H9 (cell line): ENCODE results near the gene MYOD1. TPM values are rescaled to one million over a fixed set of nuclear protein-coding genes. Genes with fewer than 3 reads are reported as not detected.

Experiments
- DNase-seq: peaks from one replicate; pipeline ENCODE4 v3.0.0-alpha.2; 2017
- H2AFZ ChIP-seq: one replicate; pipeline ENCODE4 v1.6.1; 2013; ENCODE audit warnings: mild to moderate bottlenecking, low read length, control low read depth, moderate library complexity
- H2AK5ac ChIP-seq: 2 replicates; pipeline ENCODE4 v1.6.1; 2013; ENCODE audit warnings: low read length, control low read depth, mixed read lengths; ENCODE audit not compliant: insufficient read length
- H2BK120ac ChIP-seq: one replicate; pipeline ENCODE4 v1.6.1; 2013; ENCODE audit warnings: low read depth, mild to moderate bottlenecking, low read length, control low read depth, inconsistent platforms; ENCODE audit not compliant: poor library complexity, severe bottlenecking
- H2BK12ac ChIP-seq: 2 replicates; pipeline ENCODE4 v1.6.1; 2013; ENCODE audit warnings: low read length, control low read depth, mixed read lengths, low read depth; ENCODE audit not compliant: insufficient read length
- H2BK15ac ChIP-seq: 2 replicates; pipeline ENCODE4 v1.6.1; 2013; ENCODE audit warnings: low read depth, low read length, control low read depth
- H2BK20ac ChIP-seq: one replicate; pipeline ENCODE4 v1.6.1; 2013; ENCODE audit warnings: low read depth, mild to moderate bottlenecking, low read length, control low read depth, inconsistent platforms; ENCODE audit not compliant: poor library complexity, severe bottlenecking
- H2BK5ac ChIP-seq: 2 replicates; pipeline ENCODE4 v1.6.1; 2013; ENCODE audit warnings: low read length, control low read depth, mixed read lengths; ENCODE audit not compliant: insufficient read length
- H3K14ac ChIP-seq: 2 replicates; pipeline ENCODE4 v1.6.1; 2013; ENCODE audit warnings: low read length, control low read depth; ENCODE audit not compliant: insufficient read depth
- H3K18ac ChIP-seq: 2 replicates; pipeline ENCODE4 v1.6.1; 2013; ENCODE audit warnings: low read depth, mild to moderate bottlenecking, mixed read lengths, low read length, control low read depth; ENCODE audit not compliant: insufficient read length
- H3K23ac ChIP-seq: 2 replicates; pipeline ENCODE4 v1.6.1; 2013; ENCODE audit warnings: low read length, control low read depth, mixed read lengths, low read depth; ENCODE audit not compliant: insufficient read length
- H3K23me2 ChIP-seq: 2 replicates; pipeline ENCODE4 v1.6.1; 2013; ENCODE audit warnings: low read depth, mild to moderate bottlenecking, mixed read lengths, low read length, control low read depth; ENCODE audit not compliant: insufficient read length, poor library complexity, severe bottlenecking
- H3K27ac ChIP-seq: 2 replicates; pipeline ENCODE4 v1.5.1; 2013; ENCODE audit warnings: low read length, control low read depth, mixed read lengths, low read depth; ENCODE audit not compliant: insufficient read length
- H3K27me3 ChIP-seq: 2 replicates; pipeline ENCODE4 v1.6.1; 2013; ENCODE audit warnings: low read length, control low read depth, inconsistent platforms; ENCODE audit not compliant: insufficient read depth
- H3K4ac ChIP-seq: 2 replicates; pipeline ENCODE4 v1.6.1; 2013; ENCODE audit warnings: low read depth, mild to moderate bottlenecking, control low read depth, inconsistent platforms, low read length, moderate library complexity
- H3K4me1 ChIP-seq: 2 replicates; pipeline ENCODE4 v1.6.1; 2013; ENCODE audit warnings: low read length, control low read depth, inconsistent platforms; ENCODE audit not compliant: insufficient read depth
- H3K4me2 ChIP-seq: 2 replicates; pipeline ENCODE4 v1.6.1; 2013; ENCODE audit warnings: low read length, control low read depth, mixed read lengths; ENCODE audit not compliant: insufficient read length, insufficient read depth
- H3K56ac ChIP-seq: 2 replicates; pipeline ENCODE4 v1.6.1; 2013; ENCODE audit warnings: low read depth, mild to moderate bottlenecking, mixed read lengths, low read length, control low read depth; ENCODE audit not compliant: insufficient read length
- H3K79me1 ChIP-seq: 2 replicates; pipeline ENCODE4 v1.6.1; 2013; ENCODE audit warnings: low read depth, mild to moderate bottlenecking, moderate library complexity, low read length, control low read depth, inconsistent platforms; ENCODE audit not compliant: insufficient read depth, poor library complexity, severe bottlenecking
- H3K79me2 ChIP-seq: 2 replicates; pipeline ENCODE4 v1.6.1; 2013; ENCODE audit warnings: low read length, control low read depth, inconsistent platforms; ENCODE audit not compliant: insufficient read depth
- H3K9ac ChIP-seq: 2 replicates; pipeline ENCODE4 v1.6.1; 2013; ENCODE audit warnings: low read length, control low read depth, mixed read lengths; ENCODE audit not compliant: insufficient read length; ENCODE audit errors: extremely low read depth
- H3K9me3 ChIP-seq: one replicate; pipeline ENCODE4 v1.6.1; 2013; ENCODE audit warnings: low read depth, low read length, inconsistent platforms; ENCODE audit not compliant: control insufficient read depth
- H3T11ph ChIP-seq: one replicate; pipeline ENCODE4 v1.6.1; 2013; ENCODE audit warnings: mild to moderate bottlenecking, low read length, control low read depth, inconsistent platforms
- H4K20me1 ChIP-seq: one replicate; pipeline ENCODE4 v1.6.1; 2013; ENCODE audit not compliant: control insufficient read depth, insufficient read length, insufficient read depth
- H4K5ac ChIP-seq: 2 replicates; pipeline ENCODE4 v1.6.1; 2013; ENCODE audit warnings: low read depth, mild to moderate bottlenecking, mixed read lengths, low read length, control low read depth; ENCODE audit not compliant: insufficient read length
- H4K8ac ChIP-seq: replicated peaks from 2 replicates; pipeline ENCODE4 v1.6.1; 2013; ENCODE audit warnings: low read length, control low read depth, mixed read lengths, low read depth; ENCODE audit not compliant: insufficient read length
- H4K91ac ChIP-seq: 2 replicates; pipeline ENCODE4 v1.6.1; 2013; ENCODE audit warnings: low read depth, mild to moderate bottlenecking, moderate library complexity, mixed read lengths, low read length, control low read depth; ENCODE audit not compliant: insufficient read length
- H3K27ac Mint-ChIP-seq, 3 experiments: 2 replicates in 2 of 3; 3 replicates in 1 of 3; pipeline ENCODE4 v1.8.0; 2020 to 2021; ENCODE audit warnings: mixed read lengths in 3 of 3, mild to moderate bottlenecking in 1 of 3, moderate library complexity in 1 of 3
- H3K27me3 Mint-ChIP-seq: 2 replicates; pipeline ENCODE4 v1.8.0; 2021; ENCODE audit warnings: low read depth, mild to moderate bottlenecking, moderate library complexity, mixed read lengths
- H3K36me3 Mint-ChIP-seq, 3 experiments: 2 replicates in 2 of 3; 3 replicates in 1 of 3; pipeline ENCODE4 v1.8.0; 2020 to 2021; ENCODE audit warnings: low read depth in 3 of 3, mixed read lengths in 3 of 3; ENCODE audit not compliant: insufficient read depth in 1 of 3
- H3K4me1 Mint-ChIP-seq, 2 experiments: 2 replicates each; pipeline ENCODE4 v1.8.0; 2020; ENCODE audit warnings: mixed read lengths in 2 of 2
- H3K4me3 Mint-ChIP-seq, 2 experiments: 2 replicates in 1 of 2; 3 replicates in 1 of 2; pipeline ENCODE4 v1.8.0; 2020 to 2021; ENCODE audit warnings: mild to moderate bottlenecking in 2 of 2, mixed read lengths in 2 of 2, moderate library complexity in 1 of 2
- H3K9me3 Mint-ChIP-seq, 2 experiments: 2 replicates in 1 of 2; 3 replicates in 1 of 2; pipeline ENCODE4 v1.8.0; 2020; ENCODE audit warnings: mild to moderate bottlenecking in 2 of 2, mixed read lengths in 2 of 2, moderate library complexity in 1 of 2
- CTCF ChIP-seq: fragments of 200-600 bp; sonication (generic); conservative IDR thresholded peaks from 3 replicates; pipeline ENCODE4 v1.8.0; 2021; ENCODE audit warnings: antibody characterized with exemption, mild to moderate bottlenecking
- WGBS: extraction: QIAGEN DNeasy Blood & Tissue Kit; methylation state at CpG from one replicate; pipeline ENCODE4 v1.1.7; 2013; ENCODE audit warnings: missing lambda C conversion rate, low lambda C conversion rate, mixed read lengths; ENCODE audit not compliant: insufficient read length; ENCODE audit errors: extremely low coverage; 5-methylcytosine and 5-hydroxymethylcytosine counted together
- total RNA-seq: library from RNA; stranded (reverse); gene quantifications from 2 replicates; pipeline ENCODE4 v1.2.1, GENCODE V29; 2021

The MYOD1 gene
- total RNA-seq, 1 experiment from 2014 or later: not detected

DNA sequence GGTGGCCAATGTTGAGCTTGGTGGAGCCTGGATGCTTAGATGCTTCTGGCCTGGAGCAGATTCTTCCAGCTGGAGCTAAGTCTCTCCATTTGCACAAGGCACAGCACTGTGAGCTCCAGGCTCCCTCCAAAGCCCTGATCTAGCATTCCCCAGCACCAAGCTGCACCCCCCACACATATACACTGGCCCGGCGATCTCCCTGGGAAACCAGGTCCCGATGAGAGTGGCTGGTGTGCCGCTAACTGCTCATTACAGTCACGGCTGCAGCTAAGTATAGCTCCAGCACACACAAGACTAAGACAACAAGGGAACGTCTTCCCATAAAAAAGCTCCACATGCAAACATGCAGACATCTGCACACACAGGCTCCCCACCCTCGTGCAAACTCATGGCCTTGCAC is 32.8 kb downstream of the MYOD1 start:
- Histone ChIP-seq H3K56ac (no peak overlapping the region), H3K27ac (no peak overlapping the region), H3K9me3 (no peaks in the 10 kb centered on the region), H4K20me1 (peaks cover 3% of the 10 kb centered on the region), H3K4me2 (no peak overlapping the region), H2BK20ac (no peak overlapping the region), H4K8ac (no peak overlapping the region), H4K5ac (no peak overlapping the region), H3K27me3 (no peaks in the 10 kb centered on the region), H3K23me2 (no peaks in the 10 kb centered on the region), H3K79me2 (no peaks in the 10 kb centered on the region), H3T11ph (no peak overlapping the region), H2AK5ac (no peak overlapping the region), H3K4me1 (no peaks in the 10 kb centered on the region), H3K79me1 (no peaks in the 10 kb centered on the region), H2BK12ac (no peak overlapping the region), H3K23ac (no peak overlapping the region), H3K18ac (no peak overlapping the region), H2BK5ac (no peak overlapping the region), H2BK15ac (no peak overlapping the region), H3K4ac (no peak overlapping the region), H2AFZ (no peak overlapping the region), H3K9ac (no peak overlapping the region), H2BK120ac (no peak overlapping the region), H4K91ac (no peak overlapping the region), H3K14ac (no peak overlapping the region)
- DNase-seq: no peak
- no peaks in the 10 kb centered on the region for H3K9me3 Mint-ChIP-seq
- no peak for TF ChIP-seq CTCF
- no CpG with 5 or more reads among the region's 7 CpGs for WGBS
- no peaks in the 10 kb centered on the region for H3K36me3 Mint-ChIP-seq
- no peaks in the 10 kb centered on the region for H3K4me1 Mint-ChIP-seq
- peaks cover 38% of the 10 kb centered on the region for H3K27me3 Mint-ChIP-seq
- H3K4me3 Mint-ChIP-seq: no peak overlapping the region
- no peak overlapping the region for H3K27ac Mint-ChIP-seq
